ENCODE results near the gene EIF4E2. TPM values are rescaled to one million over a fixed set of nuclear protein-coding genes. Genes with fewer than 3 reads are reported as not detected.
"Not testable (repeated sequence)": the region's sequence is repeated elsewhere in the genome, so short reads cannot be mapped to it uniquely, and the experiment has no call there.

EIF4E2 gene
- total and polyA plus RNA-seq, 4 donors: 43.7 to 77.7 (median 65.9) TPM

- Histone ChIP-seq H3K27ac (ENCODE audit: low read depth in 1 of 2, low read length in 1 of 2) (no peak overlapping the region), H3K4me3 (no peak overlapping the region), H3K9me3 (ENCODE audit: control insufficient read depth in 4 of 4, insufficient read depth in 3 of 4, low read length in 3 of 4) (no peaks in the 10 kb centered on the region), H3K4me1 (ENCODE audit: control insufficient read depth in 5 of 5, insufficient read depth in 5 of 5, low read length in 5 of 5) (peaks cover 0 to 2% (median 0%) of the 10 kb centered on the region in 5 donors), H3K36me3 (ENCODE audit: control insufficient read depth in 4 of 4, insufficient read depth in 4 of 4, low read length in 4 of 4) (peaks cover 25 to 58% (median 36%) of the 10 kb centered on the region in 4 donors), H3K9ac (ENCODE audit: insufficient read depth in 1 of 2, low read length in 2 of 2) (no peak overlapping the region), H3K27me3 (ENCODE audit: control insufficient read depth in 3 of 3, insufficient read depth in 3 of 3, low read length in 2 of 3) (no peaks in the 10 kb centered on the region)
- ATAC-seq (ENCODE audit: insufficient read depth, low FRiP score) (peak; percentile 51), DNase-seq (peak in 2 of 3 donors; percentile 34 to 41)
- TF ChIP-seq CTCF (IDR thresholded peaks at IDR 0.05; ENCODE audit: control extremely low read depth, extremely low read depth): no peak
- 46 to 55% methylated on average over 3 of the region's 3 CpGs for WGBS, 2 donors
Measured at GRCh38 chr2:232563580-232563979, 13.1 kb downstream of the EIF4E2 start.

GRCh38 chr2:232567721-232568120 lies 17.2 kb downstream of the EIF4E2 start:
- Histone ChIP-seq H3K9me3 (ENCODE audit: control insufficient read depth in 4 of 4, insufficient read depth in 3 of 4, low read length in 3 of 4) (no peaks in the 10 kb centered on the region), H3K9ac (ENCODE audit: insufficient read depth in 1 of 2, low read length in 2 of 2) (no peak overlapping the region), H3K36me3 (ENCODE audit: control insufficient read depth in 4 of 4, insufficient read depth in 4 of 4, low read length in 4 of 4) (peaks cover 39 to 53% (median 46%) of the 10 kb centered on the region in 4 donors), H3K4me3 (no peak overlapping the region), H3K27ac (ENCODE audit: low read depth in 1 of 2, low read length in 1 of 2) (no peak overlapping the region), H3K27me3 (ENCODE audit: control insufficient read depth in 3 of 3, insufficient read depth in 3 of 3, low read length in 2 of 3) (no peaks in the 10 kb centered on the region), H3K4me1 (ENCODE audit: control insufficient read depth in 5 of 5, insufficient read depth in 5 of 5, low read length in 5 of 5) (peaks cover 0 to 2% (median 0%) of the 10 kb centered on the region in 5 donors)
- no peak for ATAC-seq (ENCODE audit: insufficient read depth, low FRiP score)
- DNase-seq: no peak
- TF ChIP-seq CTCF (IDR thresholded peaks at IDR 0.05; ENCODE audit: control extremely low read depth, extremely low read depth): no peak

GRCh38 chr2:232568161-232568560 lies 17.7 kb downstream of the EIF4E2 start:
- TF ChIP-seq CTCF (IDR thresholded peaks at IDR 0.05; ENCODE audit: control extremely low read depth, extremely low read depth): no peak
- Histone ChIP-seq H3K27ac (ENCODE audit: low read depth in 1 of 2, low read length in 1 of 2) (no peak overlapping the region), H3K4me3 (no peak overlapping the region), H3K27me3 (ENCODE audit: control insufficient read depth in 3 of 3, insufficient read depth in 3 of 3, low read length in 2 of 3) (no peaks in the 10 kb centered on the region), H3K4me1 (ENCODE audit: control insufficient read depth in 5 of 5, insufficient read depth in 5 of 5, low read length in 5 of 5) (peaks cover 0 to 2% (median 0%) of the 10 kb centered on the region in 5 donors), H3K9me3 (ENCODE audit: control insufficient read depth in 4 of 4, insufficient read depth in 3 of 4, low read length in 3 of 4) (no peaks in the 10 kb centered on the region), H3K36me3 (ENCODE audit: control insufficient read depth in 4 of 4, insufficient read depth in 4 of 4, low read length in 4 of 4) (peaks cover 39 to 53% (median 47%) of the 10 kb centered on the region in 4 donors), H3K9ac (ENCODE audit: insufficient read depth in 1 of 2, low read length in 2 of 2) (no peak overlapping the region)
- WGBS, 2 donors: 61 to 71% methylated on average over 5 of the region's 5 CpGs
- DNase-seq: no peak
- peak; percentile 64 for ATAC-seq (ENCODE audit: insufficient read depth, low FRiP score)

GRCh38 chr2:232569541-232569940 lies 19.1 kb downstream of the EIF4E2 start:
- no peak for DNase-seq
- no peak overlapping the region for H3K9ac ChIP-seq (ENCODE audit: insufficient read depth in 1 of 2, low read length in 2 of 2)
- ATAC-seq (ENCODE audit: insufficient read depth, low FRiP score): no peak
- peaks cover 0 to 12% (median 2%) of the 10 kb centered on the region in 5 donors for H3K4me1 ChIP-seq (ENCODE audit: control insufficient read depth in 5 of 5, insufficient read depth in 5 of 5, low read length in 5 of 5)
- H3K36me3 ChIP-seq (ENCODE audit: control insufficient read depth in 4 of 4, insufficient read depth in 4 of 4, low read length in 4 of 4): peaks cover 39 to 54% (median 50%) of the 10 kb centered on the region in 4 donors
- WGBS, 2 donors: 93 to 96% methylated on average over 9 of the region's 9 CpGs
- H3K4me3 ChIP-seq: no peak overlapping the region
- no peak overlapping the region for H3K27ac ChIP-seq (ENCODE audit: low read depth in 1 of 2, low read length in 1 of 2)
- TF ChIP-seq CTCF (IDR thresholded peaks at IDR 0.05; ENCODE audit: control extremely low read depth, extremely low read depth): no peak
- H3K27me3 ChIP-seq (ENCODE audit: control insufficient read depth in 3 of 3, insufficient read depth in 3 of 3, low read length in 2 of 3): no peaks in the 10 kb centered on the region
- no peaks in the 10 kb centered on the region for H3K9me3 ChIP-seq (ENCODE audit: control insufficient read depth in 4 of 4, insufficient read depth in 3 of 4, low read length in 3 of 4)

- WGBS, 2 donors: 96 to 98% methylated on average over 6 of the region's 6 CpGs
- not testable (repeated sequence) for DNase-seq; ATAC-seq (ENCODE audit: insufficient read depth, low FRiP score); H3K9ac ChIP-seq (ENCODE audit: insufficient read depth in 1 of 2, low read length in 2 of 2); H3K4me3 ChIP-seq; H3K9me3 ChIP-seq (ENCODE audit: control insufficient read depth in 4 of 4, insufficient read depth in 3 of 4, low read length in 3 of 4); H3K27ac ChIP-seq (ENCODE audit: low read depth in 1 of 2, low read length in 1 of 2); H3K27me3 ChIP-seq (ENCODE audit: control insufficient read depth in 3 of 3, insufficient read depth in 3 of 3, low read length in 2 of 3)
- Histone ChIP-seq H3K36me3 (ENCODE audit: control insufficient read depth in 4 of 4, insufficient read depth in 4 of 4, low read length in 4 of 4) (peaks cover 32 to 49% (median 47%) of the 10 kb centered on the region in 4 donors), H3K4me1 (ENCODE audit: control insufficient read depth in 5 of 5, insufficient read depth in 5 of 5, low read length in 5 of 5) (peaks cover 0 to 12% (median 2%) of the 10 kb centered on the region in 5 donors)
Measured at GRCh38 chr2:232570481-232570880, 20.0 kb downstream of the EIF4E2 start.
